RWPE1 (cell line): ENCODE measurements around the gene ALDH1A2.
A peak's percentile ranks its signal among the peaks of the same experiment; 100 is the strongest.

Source experiments
- CTCF ChIA-PET: fragments of 350-600 bp; sonication (Branson Sonifier 250); formaldehyde crosslinking; extraction: SDS; loops from one replicate; lab custom pipeline; 2021; lab: Yijun Ruan, JAX
- POLR2A ChIA-PET: fragments of 400-600 bp; formaldehyde crosslinking; extraction: SDS; loops from one replicate; lab custom pipeline; 2020; ENCODE audit warnings: antibody characterized with exemption; ENCODE audit not compliant: low non-redundant PET; lab: Yijun Ruan, JAX
- DNase-seq: peaks from one replicate; pipeline ENCODE4 v3.0.0; 2012; ENCODE audit warnings: low spot score
- H3K27ac ChIP-seq: fragments of 450-650 bp; 2 replicates; pipeline ENCODE4 v1.5.1; 2017
- CTCF ChIP-seq: fragments of 450-650 bp; conservative IDR thresholded peaks from 2 replicates; pipeline ENCODE4 v1.5.1; 2017; ENCODE audit warnings: low read depth, mild to moderate bottlenecking

Gene ALDH1A2

DNA sequence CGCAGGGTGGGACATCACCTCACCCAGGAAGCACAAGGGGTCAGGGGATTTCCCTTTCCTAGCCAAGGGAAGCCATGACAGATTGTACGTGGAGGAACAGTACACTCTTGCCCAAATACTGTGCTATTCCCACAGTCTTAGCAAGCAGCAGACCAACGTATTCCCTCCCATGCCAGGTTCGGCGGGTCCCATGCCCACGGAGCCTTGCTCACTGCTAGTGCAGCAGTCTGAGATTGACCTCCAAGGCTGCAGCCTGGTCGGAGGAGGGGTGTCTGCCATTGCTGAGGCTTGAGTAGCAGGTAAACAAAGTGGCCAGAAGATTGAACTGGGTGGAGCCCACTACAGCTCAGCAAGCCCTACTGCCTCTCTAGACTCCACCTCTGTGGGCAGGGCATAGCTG is 39.0 kb downstream of the ALDH1A2 start:
- ChIA-PET CTCF (interaction anchor here (1.1 kb wide), 1 partner anchor 16 kb away, joined by 3 read pairs; no protein-coding TSS in a partner anchor), POLR2A (no interaction called here)

DNA sequence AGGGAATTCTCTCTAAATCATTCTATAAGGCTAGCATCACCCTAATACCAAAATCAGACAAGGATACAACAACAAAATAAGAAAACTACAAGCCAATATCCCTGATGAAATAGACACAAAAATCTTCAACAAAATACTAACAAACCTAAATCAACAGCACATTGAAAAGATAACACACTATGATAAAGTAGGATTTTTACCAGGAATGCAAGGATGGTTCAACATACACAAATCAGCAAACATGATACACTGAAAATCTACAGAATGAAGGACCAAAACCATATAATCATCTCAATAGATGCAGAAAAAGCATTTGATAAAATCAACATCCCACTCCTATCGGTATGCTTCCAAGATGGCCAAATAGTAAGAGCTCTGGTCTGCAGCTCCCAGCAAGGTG is 39.5 kb downstream of the ALDH1A2 start:
- no peak for DNase-seq
- POLR2A ChIA-PET: no interaction called here
- no peak overlapping the region for H3K27ac ChIP-seq
- CTCF ChIA-PET: interaction anchor here (1.1 kb wide), 1 partner anchor 17 kb away, joined by 3 read pairs; no protein-coding TSS in a partner anchor
- TF ChIP-seq CTCF: no peak

More for the DNA sequence above, 39.0 kb downstream of the ALDH1A2 start:
- no peak for DNase-seq
- H3K27ac ChIP-seq: no peak overlapping the region
- no peak for TF ChIP-seq CTCF

GRCh38 chr15:58021332-58022230 is 43.9 kb downstream of the ALDH1A2 start:
- no peak for DNase-seq
- H3K27ac ChIP-seq: no peak overlapping the region
- no peak for TF ChIP-seq CTCF
- POLR2A ChIA-PET: no interaction called here
- CTCF ChIA-PET: no interaction called here

GRCh38 chr15:58019503-58020376 is 45.8 kb downstream of the ALDH1A2 start:
- TF ChIP-seq CTCF: no peak
- peak; percentile 67 for DNase-seq
- ChIA-PET CTCF (interaction anchor here (0.5 kb wide), 1 partner anchor 53 kb away, joined by 4 read pairs; no protein-coding TSS in a partner anchor), POLR2A (no interaction called here)
- no peak overlapping the region for H3K27ac ChIP-seq

DNA sequence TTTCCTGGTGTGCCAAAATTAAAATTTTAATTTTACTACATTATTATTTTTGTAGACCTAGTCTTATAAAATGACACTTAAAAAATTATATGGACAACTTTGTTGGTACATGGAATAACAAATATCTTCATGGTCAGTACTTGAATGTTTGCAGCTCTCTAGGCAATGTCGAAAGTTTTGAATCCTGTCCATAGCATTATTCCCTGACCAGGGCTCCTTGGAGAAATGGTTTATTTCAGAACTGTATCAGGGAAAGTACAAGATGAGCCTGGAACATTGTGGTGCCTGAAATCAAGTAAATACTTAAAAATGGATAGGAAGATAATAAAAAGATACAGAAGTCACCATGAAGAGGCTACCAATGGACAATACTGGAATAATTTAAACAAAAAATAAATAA is 47.6 kb downstream of the ALDH1A2 start:
- ChIA-PET CTCF (interaction anchor here (0.7 kb wide), 1 partner anchor 49 kb away, joined by 4 read pairs; no protein-coding TSS in a partner anchor), POLR2A (no interaction called here)
- DNase-seq: no peak
- H3K27ac ChIP-seq: no peak overlapping the region
- no peak for TF ChIP-seq CTCF

- DNase-seq: no peak
- TF ChIP-seq CTCF: no peak
- CTCF ChIA-PET: interaction anchor here (0.6 kb wide), 1 partner anchor 96 kb away, joined by 4 read pairs; no protein-coding TSS in a partner anchor
- no peak overlapping the region for H3K27ac ChIP-seq
- POLR2A ChIA-PET: no interaction called here
Observed at GRCh38 chr15:58016581-58017175, 48.8 kb downstream of the ALDH1A2 start.
